ENCODE measurements around the gene NPAS2. TPM values are rescaled to one million over a fixed set of nuclear protein-coding genes. Genes with fewer than 3 reads are reported as not detected.

Gene NPAS2
- 62.7 to 84.1 TPM (median 78.5 TPM) in 5 replicates for total RNA-seq (2022; extraction: Qiagen RNA extraction; ENCODE audit: low read depth)

DNA sequence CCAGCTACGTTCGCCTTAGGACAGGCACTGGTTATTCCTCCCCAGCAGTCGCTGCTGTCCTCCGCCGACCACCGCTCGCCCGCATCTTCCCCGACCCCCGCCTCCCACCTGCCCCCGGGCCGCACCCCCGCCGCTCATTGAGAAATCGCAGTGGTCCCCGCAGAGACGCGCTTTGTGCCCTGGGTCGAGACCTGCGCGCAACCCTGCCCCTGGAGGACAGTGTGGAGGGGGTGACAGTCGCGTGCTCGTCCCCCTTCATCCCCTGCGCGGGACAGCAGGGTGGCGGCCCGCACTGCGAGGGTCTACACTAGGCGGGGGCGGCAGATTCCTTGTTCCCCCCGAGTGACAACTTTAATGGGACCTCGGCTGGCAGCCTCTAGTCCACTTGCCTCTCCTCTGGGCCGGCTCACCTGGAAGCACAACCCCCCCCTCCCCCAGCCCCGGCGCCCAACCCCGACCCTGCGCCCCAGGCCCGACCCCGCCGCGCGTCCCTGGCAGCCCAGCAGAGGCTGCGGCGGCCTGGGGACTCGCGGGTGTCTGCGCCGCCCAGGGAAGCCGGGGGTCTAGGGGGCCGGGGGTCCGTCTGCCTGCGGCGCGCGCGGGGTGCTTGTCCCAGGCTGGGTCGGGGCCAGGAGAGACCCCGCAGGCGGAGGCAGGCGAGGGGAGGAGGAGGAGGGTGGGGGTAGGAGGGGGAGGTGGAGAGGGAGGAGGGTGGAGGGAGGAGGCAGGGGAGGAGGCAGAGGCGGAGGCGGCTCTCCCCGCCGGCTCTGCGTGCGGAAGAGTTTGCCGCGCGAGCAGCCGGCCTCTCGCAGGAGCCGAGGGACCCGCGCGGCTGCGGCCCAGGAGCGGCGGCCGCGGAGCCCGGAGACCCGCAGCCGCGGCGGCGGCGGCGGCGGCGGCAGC lies at the start of gene NPAS2:
TSS of gene NPAS2 (plus strand) at position 770 of the 903 bp plus-strand sequence. CDS start 84,616 bp downstream, outside the sequence.

DNA sequence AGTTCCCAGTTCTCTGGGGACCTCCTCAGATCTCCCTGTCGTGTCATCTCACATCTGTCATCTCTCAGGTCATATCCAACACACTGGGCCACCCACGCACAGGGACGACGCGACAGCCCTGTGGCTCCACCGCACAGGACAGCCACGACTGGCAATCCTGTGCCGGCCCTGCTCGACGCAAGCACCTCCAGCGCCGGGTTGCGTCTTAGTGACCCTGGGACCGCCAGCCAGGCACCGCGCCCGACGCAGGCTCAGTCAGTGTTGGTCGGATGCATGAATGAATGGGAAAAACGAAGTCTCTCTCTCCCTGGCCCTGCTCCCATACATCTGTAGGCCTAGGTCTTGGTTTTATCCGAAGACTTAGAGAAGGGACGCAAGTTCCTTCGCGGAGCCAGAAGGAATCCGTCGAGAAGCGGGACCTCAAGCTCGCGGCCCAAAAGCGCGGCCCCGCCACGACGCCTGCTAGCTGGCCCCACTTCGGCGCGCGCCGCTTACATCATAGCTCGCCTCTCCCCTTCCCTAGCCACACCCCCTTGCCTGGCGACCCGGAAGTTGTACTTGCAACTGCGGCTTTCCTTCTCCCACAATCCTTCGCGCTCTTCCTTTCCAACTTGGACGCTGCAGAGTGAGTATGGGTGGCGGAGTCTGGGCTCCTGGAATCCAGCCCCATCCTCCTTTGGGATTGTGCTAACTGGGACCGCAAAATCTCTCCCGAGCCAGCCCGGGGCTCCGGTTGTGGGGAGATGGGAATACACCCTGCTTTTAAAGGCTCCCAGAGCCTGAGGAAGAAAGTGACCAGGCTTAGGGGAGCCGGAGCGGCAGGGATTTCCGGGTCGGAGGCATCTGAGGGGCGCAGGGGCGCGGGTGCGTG lies 182.0 kb downstream of the NPAS2 start, which contains the start of gene RPL31:
TSS of gene RPL31 (plus strand) at position 599 of the 871 bp plus-strand sequence. CDS start 413 bp downstream, outside the sequence.

Other genes starting within 250 kb of the NPAS2 start
- 1,908 to 2,397 TPM (median 2,270 TPM) in 5 replicates for gene RPL31, start 182.2 kb downstream of the NPAS2 start, total RNA-seq (2022; extraction: Qiagen RNA extraction; ENCODE audit: low read depth)